ENCODE results near the gene ADCY3. TPM values are rescaled to one million over a fixed set of nuclear protein-coding genes. Genes with fewer than 3 reads are reported as not detected.

The ADCY3 gene
- total and polyA plus RNA-seq, 2 of the 13 experiments (the other 11 are each of a cell fraction or from before 2014, with no cell fraction given) = 0.11 to 0.61 TPM

DNA sequence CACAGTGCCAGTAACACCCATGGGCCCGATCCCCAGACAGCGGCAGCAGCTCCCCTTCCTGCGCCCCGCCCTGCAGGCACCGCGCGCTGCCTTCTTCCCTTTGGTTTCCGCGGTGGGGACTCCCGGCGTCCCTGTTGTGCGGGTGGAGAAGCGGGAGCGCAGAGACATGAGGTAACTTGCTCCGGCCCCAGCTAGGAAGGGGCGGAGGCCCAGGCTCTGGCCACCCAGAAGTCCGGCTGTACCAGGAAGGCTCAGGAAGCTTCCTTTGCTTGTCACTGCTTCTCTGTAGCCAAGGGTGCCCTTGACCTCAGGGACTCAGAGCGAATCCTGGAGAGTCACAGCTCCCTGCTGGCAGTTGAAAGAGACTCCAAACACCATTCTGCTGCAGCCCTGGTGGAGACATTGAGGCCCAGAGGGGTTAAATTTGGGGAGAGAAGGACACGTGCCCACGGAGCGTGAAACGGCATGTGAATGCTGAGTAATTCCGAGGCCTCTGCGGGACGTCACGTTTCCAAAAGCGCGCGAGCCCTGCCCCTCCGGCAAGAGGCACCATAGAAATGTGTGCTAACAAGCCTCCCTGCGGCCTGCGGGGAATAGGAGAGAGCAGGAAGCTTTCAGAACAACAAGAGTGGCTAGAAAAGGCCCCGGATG, 6.7 kb upstream of the ADCY3 start:
- intact Hi-C loops (cut with micrococcal nuclease; ENCODE audit: unreplicated experiment) (no loop called here), in situ Hi-C loops (cut with HindIII; ENCODE audit: extremely low pct_ligation_motif_present, low pct_unique_long_range_greater_than_20kb) (no loop called here)
- CTCF ChIA-PET (ENCODE audit: low intra/inter-chr PET ratio, low total read pairs) = no interaction called here
- no peaks in the 10 kb centered on the region for H3K79me2 ChIP-seq (ENCODE audit: insufficient read depth, low read length)
- no peak for FAIRE-seq
- no TSS peak for BruUV-seq (replicated peaks)
- H2AFZ ChIP-seq (ENCODE audit: low read length) = no peak overlapping the region
- no peak overlapping the region for H3K9ac ChIP-seq (ENCODE audit: insufficient read depth, low read depth, low read length)
- H3K27me3 ChIP-seq (ENCODE audit: control insufficient read depth in 1 of 2, insufficient read depth in 2 of 2, low read length in 2 of 2) = peaks cover 8 to 63% of the 10 kb centered on the region in 2 experiments; a peak in 4 of 5 replicates
- H3K9me3 ChIP-seq (ENCODE audit: low read length) = no peaks in the 10 kb centered on the region
- H3K27ac ChIP-seq (ENCODE audit: extremely low read length, insufficient read depth, low read length) = no peak overlapping the region
- DNase-seq (ENCODE audit: low spot score) = no peak
- peak overlapping the region; percentile 19; the same call in 1 of the 2 replicates for H3K4me2 ChIP-seq (ENCODE audit: low read depth, low read length)
- TF ChIP-seq ZNF746 (CRISPR knock-in tag; IDR thresholded peaks at IDR 0.05) (no peak), HBP1 (CRISPR knock-in tag; IDR thresholded peaks at IDR 0.05; ENCODE audit: low read depth) (no peak), FOXO4 (CRISPR knock-in tag; conservative IDR thresholded peaks at IDR 0.05) (0 out of 2 replicates have a peak, but pooled peaks have one; percentile 32), MAF1 (CRISPR knock-in tag; IDR thresholded peaks at IDR 0.05; ENCODE audit: borderline replicate concordance) (no peak), PHF20 (CRISPR knock-in tag; IDR thresholded peaks at IDR 0.05) (no peak), KDM5B (CRISPR knock-in tag; IDR thresholded peaks at IDR 0.05; ENCODE audit: borderline replicate concordance) (0 out of 2 replicates have a peak, but pooled peaks have one; percentile 22), MYC (CRISPR knock-in tag; IDR thresholded peaks at IDR 0.05; ENCODE audit: borderline replicate concordance) (peak; percentile 23; the same call in 1 of the 2 replicates), SRF (IDR thresholded peaks at IDR 0.05; ENCODE audit: low read depth, low read length) (no peak)
- TF ChIP-seq, protein P1, sequence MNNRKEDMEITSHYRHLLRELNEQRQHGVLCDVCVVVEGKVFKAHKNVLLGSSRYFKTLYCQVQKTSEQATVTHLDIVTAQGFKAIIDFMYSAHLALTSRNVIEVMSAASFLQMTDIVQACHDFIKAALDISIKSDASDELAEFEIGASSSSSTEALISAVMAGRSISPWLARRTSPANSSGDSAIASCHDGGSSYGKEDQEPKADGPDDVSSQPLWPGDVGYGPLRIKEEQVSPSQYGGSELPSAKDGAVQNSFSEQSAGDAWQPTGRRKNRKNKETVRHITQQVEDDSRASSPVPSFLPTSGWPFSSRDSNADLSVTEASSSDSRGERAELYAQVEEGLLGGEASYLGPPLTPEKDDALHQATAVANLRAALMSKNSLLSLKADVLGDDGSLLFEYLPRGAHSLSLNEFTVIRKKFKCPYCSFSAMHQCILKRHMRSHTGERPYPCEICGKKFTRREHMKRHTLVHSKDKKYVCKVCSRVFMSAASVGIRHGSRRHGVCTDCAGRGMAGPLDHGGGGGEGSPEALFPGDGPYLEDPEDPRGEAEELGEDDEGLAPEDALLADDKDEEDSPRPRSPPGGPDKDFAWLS (CRISPR knock-in tag; IDR thresholded peaks at IDR 0.05; ENCODE audit: borderline replicate concordance) = no peak
- WGBS (ENCODE audit: low lambda C conversion rate) = 37% methylated on average over 28 of the region's 33 CpGs
- peaks cover 7% of the 10 kb centered on the region; the same call in 1 of the 2 replicates for H3K4me1 ChIP-seq (ENCODE audit: insufficient read depth, low read length)
- ATAC-seq = peak; percentile 43
- no peaks in the 10 kb centered on the region for H3K36me3 ChIP-seq (replicated peaks in 1 of 2; ENCODE audit: control insufficient read depth in 1 of 2, insufficient read depth in 2 of 2, low read length in 2 of 2)
- no peaks in the 10 kb centered on the region for H4K20me1 ChIP-seq (ENCODE audit: insufficient read depth, low read length)
- POLR2A ChIA-PET = interaction anchor here (0.5 kb wide), 1 partner anchor 57 kb away, joined by 3 read pairs; no protein-coding TSS in a partner anchor
- no peak overlapping the region; a peak in 1 of 6 replicates for H3K4me3 ChIP-seq (replicated peaks in 1 of 3; ENCODE audit: insufficient read depth in 1 of 3, low read depth in 2 of 3, low read length in 3 of 3)

Data from HepG2 (cell line).